Stimulated activated naive CD8-positive, alpha-beta T cell treated with anti-CD3 and anti-CD28 coated beads, Interleukin-15, Interleukin-2, amounts not matched to agents 100 ng/mL and 50 ng/mL, for 24 hours (primary cell): Measurements from ENCODE around the gene WDR7.

ENCODE experiments used
- H3K27ac Mint-ChIP-seq: one replicate; pipeline ENCODE4 v1.8.0; 2021; ENCODE audit warnings: mild to moderate bottlenecking, mixed read lengths
- H3K27me3 Mint-ChIP-seq: one replicate; pipeline ENCODE4 v1.8.0; 2021; ENCODE audit warnings: mixed read lengths
- H3K36me3 Mint-ChIP-seq: one replicate; pipeline ENCODE4 v1.8.0; 2021; ENCODE audit warnings: low read depth, mixed read lengths
- H3K4me1 Mint-ChIP-seq: one replicate; pipeline ENCODE4 v1.8.0; 2021; ENCODE audit warnings: low read depth, mixed read lengths
- H3K4me3 Mint-ChIP-seq: one replicate; pipeline ENCODE4 v1.8.0; 2021; ENCODE audit warnings: mild to moderate bottlenecking, mixed read lengths
- H3K9me3 Mint-ChIP-seq: one replicate; pipeline ENCODE4 v1.8.0; 2021; ENCODE audit warnings: mixed read lengths

The WDR7 gene

DNA sequence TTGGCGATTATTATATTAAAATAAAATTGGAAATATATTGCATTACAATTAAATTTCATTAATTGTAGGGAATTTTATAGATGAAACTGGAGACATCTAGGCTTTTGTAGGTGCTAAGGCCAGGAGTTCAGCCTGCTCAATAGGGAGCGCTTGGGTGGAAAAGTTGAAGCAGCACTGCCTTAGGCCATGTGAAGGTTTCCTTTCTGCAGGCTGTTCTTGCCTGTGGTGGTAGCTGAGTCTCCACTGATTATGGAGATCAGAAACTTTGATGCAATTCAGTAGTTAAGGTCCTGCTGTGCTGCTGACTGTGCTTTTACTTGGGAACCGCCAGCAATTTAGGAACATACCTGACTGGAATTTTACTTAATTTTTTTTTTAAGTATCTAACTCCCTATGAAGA lies 315.9 kb downstream of the WDR7 start:
- no peak overlapping the region for H3K27ac Mint-ChIP-seq
- H3K36me3 Mint-ChIP-seq, result peaks cover 42% of the 10 kb centered on the region
- no peaks in the 10 kb centered on the region for H3K4me1 Mint-ChIP-seq

DNA sequence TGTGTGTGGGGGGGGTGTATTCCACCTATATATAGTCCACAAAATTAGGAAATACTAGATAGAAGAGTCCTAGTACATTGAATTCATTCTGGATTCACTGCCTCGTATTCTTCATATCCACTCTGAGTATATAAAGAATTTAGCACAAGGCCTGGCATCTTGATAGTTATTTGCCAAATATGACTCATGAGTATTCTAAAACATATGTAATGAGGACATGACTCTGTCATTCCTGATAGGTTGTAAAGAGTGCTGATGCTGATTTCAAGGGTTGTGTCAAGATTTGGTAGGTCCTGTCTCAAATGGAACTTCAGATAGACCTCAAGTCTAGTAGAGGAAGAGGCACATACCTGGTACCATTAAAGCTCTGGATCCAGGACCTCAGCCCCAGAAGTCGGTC lies 322.3 kb downstream of the WDR7 start:
- Mint-ChIP-seq H3K36me3 (peaks cover 32% of the 10 kb centered on the region), H3K4me1 (no peaks in the 10 kb centered on the region), H3K27ac (no peak overlapping the region), H3K27me3 (no peaks in the 10 kb centered on the region), H3K9me3 (no peaks in the 10 kb centered on the region), H3K4me3 (no peak overlapping the region)

More for the DNA sequence above, 315.9 kb downstream of the WDR7 start:
- Mint-ChIP-seq H3K9me3 (no peaks in the 10 kb centered on the region), H3K4me3 (no peak overlapping the region), H3K27me3 (no peaks in the 10 kb centered on the region)

DNA sequence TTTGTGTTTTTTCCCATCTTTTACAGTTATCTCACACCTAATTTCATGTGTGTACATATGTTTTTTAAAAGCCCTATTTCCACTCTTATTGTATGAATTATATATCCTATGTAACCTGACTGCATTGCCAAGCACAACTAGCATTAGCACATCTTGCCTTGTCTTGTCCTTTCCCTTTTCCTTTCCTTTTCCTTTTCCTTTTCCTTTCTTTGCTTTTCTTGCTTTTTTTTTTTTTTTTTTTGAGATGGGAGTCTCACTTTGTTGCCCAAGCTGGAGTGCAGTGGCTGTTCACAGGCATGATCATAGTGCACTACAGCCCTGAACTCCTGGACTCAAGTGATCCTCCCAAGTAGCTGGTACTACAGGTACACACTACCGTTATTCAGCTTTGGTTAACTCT lies 323.0 kb downstream of the WDR7 start:
- H3K36me3 Mint-ChIP-seq, result peaks cover 26% of the 10 kb centered on the region
- H3K27ac Mint-ChIP-seq, result no peak overlapping the region
- no peaks in the 10 kb centered on the region for H3K4me1 Mint-ChIP-seq
- H3K4me3 Mint-ChIP-seq, result no peak overlapping the region
- no peaks in the 10 kb centered on the region for H3K9me3 Mint-ChIP-seq
- no peaks in the 10 kb centered on the region for H3K27me3 Mint-ChIP-seq

DNA sequence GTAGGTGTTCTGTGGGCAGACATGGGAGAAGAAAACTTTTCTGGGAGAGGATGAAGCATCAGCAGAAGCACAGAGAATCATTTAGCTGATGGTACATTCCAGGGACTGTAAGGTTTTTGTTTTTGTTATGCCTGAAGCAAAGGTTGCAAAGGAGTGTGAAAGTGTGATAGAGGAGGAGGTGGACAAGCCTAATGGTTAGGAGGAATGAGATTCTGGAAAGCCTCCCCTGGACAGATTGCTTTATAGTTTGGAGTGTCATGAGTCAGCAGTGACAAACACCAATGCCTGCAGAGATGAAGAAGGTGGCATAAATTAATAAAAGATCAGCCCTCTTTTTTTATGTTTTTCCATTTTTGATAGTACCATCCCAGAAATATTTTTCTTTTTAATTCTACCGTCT lies 324.1 kb downstream of the WDR7 start:
- H3K4me3 Mint-ChIP-seq, result no peak overlapping the region
- H3K27me3 Mint-ChIP-seq, result no peaks in the 10 kb centered on the region
- H3K9me3 Mint-ChIP-seq, result no peaks in the 10 kb centered on the region
- no peaks in the 10 kb centered on the region for H3K4me1 Mint-ChIP-seq
- H3K36me3 Mint-ChIP-seq, result peaks cover 26% of the 10 kb centered on the region
- no peak overlapping the region for H3K27ac Mint-ChIP-seq

DNA sequence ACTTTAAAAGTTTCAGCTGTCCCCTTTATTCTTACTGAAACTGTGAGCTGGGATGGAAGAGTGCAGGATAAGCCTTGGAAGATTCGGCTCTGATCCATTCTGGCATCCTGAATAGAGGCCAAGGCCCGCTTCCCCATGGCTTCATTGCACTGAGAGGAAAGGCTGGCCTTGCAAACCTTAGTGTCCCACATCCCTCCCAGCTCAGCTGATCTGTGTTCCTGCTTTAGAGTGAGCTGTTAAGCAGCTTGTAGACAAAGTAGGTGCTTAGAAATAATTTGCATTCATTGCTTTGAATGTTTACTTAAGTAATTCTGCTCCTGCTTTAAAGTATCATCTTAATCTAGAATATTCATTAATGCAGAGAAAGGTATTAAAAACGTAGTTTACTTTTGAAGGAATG lies 326.1 kb downstream of the WDR7 start:
- Mint-ChIP-seq H3K36me3 (peaks cover 19% of the 10 kb centered on the region), H3K9me3 (no peaks in the 10 kb centered on the region), H3K27me3 (no peaks in the 10 kb centered on the region), H3K4me3 (no peak overlapping the region), H3K4me1 (no peaks in the 10 kb centered on the region), H3K27ac (no peak overlapping the region)

DNA sequence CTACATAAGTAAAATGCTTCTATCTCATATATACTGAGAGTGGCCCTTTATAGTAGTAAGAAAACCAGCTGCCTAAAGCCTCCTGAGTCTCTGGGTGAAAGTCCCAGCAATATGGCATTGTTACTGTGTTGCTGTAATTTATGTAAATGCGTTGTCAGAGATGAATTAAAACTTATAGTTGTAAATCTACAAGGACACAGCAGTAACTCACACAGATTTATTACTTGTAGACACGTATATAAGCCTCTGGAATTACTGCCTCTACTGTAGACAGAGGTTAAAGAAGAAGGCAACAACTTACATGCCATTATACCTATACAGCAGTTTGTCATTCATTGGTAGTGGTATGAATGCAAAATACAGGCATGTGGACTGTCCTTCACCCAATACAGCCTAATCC lies 326.6 kb downstream of the WDR7 start:
- Mint-ChIP-seq H3K27ac (no peak overlapping the region), H3K4me1 (no peaks in the 10 kb centered on the region), H3K36me3 (peaks cover 17% of the 10 kb centered on the region), H3K4me3 (no peak overlapping the region), H3K9me3 (no peaks in the 10 kb centered on the region), H3K27me3 (no peaks in the 10 kb centered on the region)

DNA sequence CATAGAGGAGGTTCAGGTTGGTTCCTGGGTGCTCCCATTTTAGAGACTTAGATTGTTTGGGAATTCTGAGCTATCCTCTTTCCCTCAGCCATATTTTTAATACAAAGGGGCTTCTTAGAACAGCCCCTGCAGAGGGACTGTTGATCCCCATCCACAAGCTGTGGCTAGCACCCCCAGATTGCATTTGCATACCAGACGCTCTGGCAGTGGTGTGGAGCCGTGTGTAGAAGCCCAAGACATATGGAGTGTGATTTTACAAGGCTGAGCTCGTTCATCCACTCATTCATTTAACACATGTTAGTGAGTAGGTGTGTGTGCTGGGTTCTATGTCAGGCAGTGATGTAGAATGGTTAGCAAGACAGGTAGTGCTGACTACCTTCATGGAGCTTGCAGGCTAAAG lies 329.0 kb downstream of the WDR7 start:
- Mint-ChIP-seq H3K9me3 (no peaks in the 10 kb centered on the region), H3K4me3 (no peak overlapping the region), H3K4me1 (no peaks in the 10 kb centered on the region), H3K27ac (no peak overlapping the region), H3K36me3 (peaks cover 12% of the 10 kb centered on the region), H3K27me3 (no peaks in the 10 kb centered on the region)

DNA sequence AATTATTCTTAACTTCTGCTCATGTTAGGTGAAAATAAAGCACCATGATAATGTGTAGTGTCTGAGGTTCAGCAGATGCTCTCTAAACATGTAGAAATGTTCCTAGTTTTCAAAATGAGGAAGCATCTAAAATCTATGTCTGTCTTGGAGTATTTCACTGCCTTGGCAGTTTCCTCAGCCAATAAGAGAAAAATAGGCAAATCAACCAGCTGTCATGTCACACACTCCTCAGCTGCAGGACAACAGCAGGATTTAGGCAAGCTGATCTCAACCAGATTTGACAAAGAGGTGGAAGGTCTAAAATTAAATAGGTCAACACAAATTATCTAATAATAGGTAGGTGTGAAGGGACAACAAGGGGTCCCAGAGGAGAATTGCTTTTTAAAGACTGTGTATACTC lies 331.6 kb downstream of the WDR7 start:
- no peak overlapping the region for H3K4me3 Mint-ChIP-seq
- H3K4me1 Mint-ChIP-seq, result no peaks in the 10 kb centered on the region
- no peak overlapping the region for H3K27ac Mint-ChIP-seq
- H3K36me3 Mint-ChIP-seq, result peaks cover 12% of the 10 kb centered on the region
- no peaks in the 10 kb centered on the region for H3K27me3 Mint-ChIP-seq
- H3K9me3 Mint-ChIP-seq, result no peaks in the 10 kb centered on the region

DNA sequence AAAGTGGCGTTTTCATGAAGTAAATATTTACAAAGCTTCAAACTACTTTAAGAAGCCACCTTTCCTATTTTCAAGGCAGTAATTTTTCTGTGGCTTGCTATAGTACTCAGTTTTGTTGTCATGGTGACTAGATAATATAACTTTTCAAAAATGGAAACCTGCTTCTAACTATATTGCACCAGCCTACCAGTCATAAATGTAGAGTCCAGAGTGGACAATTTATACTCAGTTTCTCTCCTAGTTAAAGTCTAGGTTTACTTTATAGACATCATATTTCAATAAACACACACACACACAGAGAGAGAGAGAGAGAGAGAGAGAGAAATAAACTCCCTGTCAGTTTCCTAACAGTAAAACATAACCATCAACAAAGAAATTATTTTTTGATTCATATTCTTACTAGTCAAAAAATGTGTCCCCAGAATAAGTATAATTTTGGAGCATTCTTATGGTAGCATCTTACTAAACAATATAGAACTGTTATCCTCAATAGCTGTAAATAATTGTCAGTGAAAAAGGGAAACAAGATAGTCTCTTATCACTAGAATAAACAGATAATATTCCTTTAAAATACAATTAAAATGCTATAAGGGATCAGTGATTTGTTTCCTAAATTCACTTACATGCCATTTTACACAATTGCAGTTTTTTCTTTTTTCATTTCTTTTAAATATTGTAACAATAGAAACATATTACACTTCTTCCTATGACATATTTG lies 332.3 kb downstream of the WDR7 start:
- Mint-ChIP-seq H3K4me1 (no peaks in the 10 kb centered on the region), H3K9me3 (no peaks in the 10 kb centered on the region)

DNA sequence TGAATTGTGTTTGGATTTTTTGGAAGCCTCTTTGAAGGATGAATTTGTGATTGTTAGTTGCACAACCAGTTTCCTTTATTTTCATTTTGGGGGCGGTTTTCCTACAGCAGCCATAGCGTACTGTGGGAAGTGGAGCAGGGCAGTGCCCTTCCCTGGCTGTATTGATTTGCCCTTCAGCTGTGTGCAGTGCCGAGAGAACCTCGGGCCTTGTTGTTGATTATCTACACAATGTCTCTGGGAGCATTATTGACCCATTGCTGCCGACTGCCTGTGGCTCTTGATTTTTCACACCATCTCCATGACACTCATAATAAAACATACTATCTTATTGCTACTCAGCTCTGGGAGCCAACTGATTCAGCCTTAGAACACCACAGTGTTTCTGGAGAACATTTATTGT lies 333.6 kb downstream of the WDR7 start:
- H3K9me3 Mint-ChIP-seq, result no peaks in the 10 kb centered on the region
- peaks cover 6% of the 10 kb centered on the region for H3K36me3 Mint-ChIP-seq
- no peak overlapping the region for H3K27ac Mint-ChIP-seq
- H3K4me3 Mint-ChIP-seq, result no peak overlapping the region
- H3K27me3 Mint-ChIP-seq, result no peaks in the 10 kb centered on the region
- no peaks in the 10 kb centered on the region for H3K4me1 Mint-ChIP-seq

More for the DNA sequence above, 332.3 kb downstream of the WDR7 start:
- Mint-ChIP-seq H3K4me3 (no peak overlapping the region), H3K27ac (no peak overlapping the region), H3K27me3 (no peaks in the 10 kb centered on the region), H3K36me3 (peaks cover 6% of the 10 kb centered on the region)

DNA sequence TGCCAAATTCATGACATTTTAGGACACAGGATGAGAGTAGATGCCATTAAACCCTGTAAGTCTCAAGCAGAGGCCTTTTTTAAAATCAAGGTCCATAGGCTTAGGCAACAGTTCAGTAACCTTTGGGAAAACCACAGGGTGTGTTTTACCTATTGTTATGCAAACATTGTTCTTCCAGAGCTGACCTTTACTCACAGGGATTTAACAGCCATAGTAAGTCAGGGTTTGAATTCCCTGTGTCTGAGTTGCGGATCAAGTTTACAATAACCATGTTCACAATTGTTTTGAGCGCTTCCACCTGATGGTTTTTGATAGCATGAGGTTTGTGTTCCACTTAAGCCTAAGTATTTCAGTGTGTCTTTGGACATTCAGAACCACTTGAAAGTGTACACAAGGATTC lies 335.7 kb downstream of the WDR7 start:
- no peak overlapping the region for H3K4me3 Mint-ChIP-seq
- no peaks in the 10 kb centered on the region for H3K27me3 Mint-ChIP-seq
- H3K9me3 Mint-ChIP-seq, result peaks cover 4% of the 10 kb centered on the region
- no peak overlapping the region for H3K27ac Mint-ChIP-seq
- H3K4me1 Mint-ChIP-seq, result no peaks in the 10 kb centered on the region
- no peaks in the 10 kb centered on the region for H3K36me3 Mint-ChIP-seq

DNA sequence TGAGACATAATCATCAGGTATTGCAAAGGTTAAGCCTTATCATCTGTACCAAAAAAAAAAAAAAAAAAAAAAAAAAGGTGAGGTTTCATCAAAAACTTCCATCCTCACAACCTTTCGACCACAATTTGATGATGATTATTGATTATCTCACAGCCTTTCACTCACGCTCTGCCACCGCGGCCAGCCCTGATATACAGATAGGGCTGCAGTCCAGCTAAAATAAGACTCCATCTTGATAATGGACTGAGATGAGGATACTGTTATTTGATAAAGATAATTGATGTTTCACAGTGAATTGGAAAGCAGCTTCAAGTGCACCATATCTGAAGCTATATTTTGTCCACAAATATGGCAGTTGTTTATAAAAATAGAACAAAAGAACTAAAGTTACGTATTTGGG lies 336.1 kb downstream of the WDR7 start:
- Mint-ChIP-seq H3K27me3 (no peaks in the 10 kb centered on the region), H3K9me3 (peaks cover 4% of the 10 kb centered on the region)

DNA sequence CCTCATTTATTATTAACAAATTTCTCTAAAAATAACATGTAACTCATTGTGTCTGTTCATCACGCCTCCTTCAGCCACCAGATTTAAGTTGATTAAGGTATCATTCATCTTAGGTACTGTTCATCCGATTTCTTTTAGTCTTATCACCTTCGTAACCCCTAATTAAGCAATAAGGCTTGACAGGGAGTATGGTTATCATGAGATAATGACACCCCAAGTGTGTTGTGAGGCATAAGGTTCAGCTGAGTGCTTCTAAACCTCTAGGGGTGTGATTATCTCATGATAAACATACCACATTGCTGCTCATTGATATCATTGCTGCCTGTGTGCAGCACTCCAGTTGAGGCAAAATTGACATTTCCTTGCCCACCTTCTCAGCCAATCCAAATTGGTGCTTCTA lies 336.9 kb downstream of the WDR7 start:
- peaks cover 4% of the 10 kb centered on the region for H3K9me3 Mint-ChIP-seq
- H3K36me3 Mint-ChIP-seq, result no peaks in the 10 kb centered on the region
- no peaks in the 10 kb centered on the region for H3K27me3 Mint-ChIP-seq
- no peak overlapping the region for H3K27ac Mint-ChIP-seq
- H3K4me3 Mint-ChIP-seq, result no peak overlapping the region
- peaks cover 5% of the 10 kb centered on the region for H3K4me1 Mint-ChIP-seq

More for the DNA sequence above, 336.1 kb downstream of the WDR7 start:
- no peak overlapping the region for H3K27ac Mint-ChIP-seq
- H3K4me3 Mint-ChIP-seq, result no peak overlapping the region
- H3K36me3 Mint-ChIP-seq, result no peaks in the 10 kb centered on the region
- no peaks in the 10 kb centered on the region for H3K4me1 Mint-ChIP-seq

DNA sequence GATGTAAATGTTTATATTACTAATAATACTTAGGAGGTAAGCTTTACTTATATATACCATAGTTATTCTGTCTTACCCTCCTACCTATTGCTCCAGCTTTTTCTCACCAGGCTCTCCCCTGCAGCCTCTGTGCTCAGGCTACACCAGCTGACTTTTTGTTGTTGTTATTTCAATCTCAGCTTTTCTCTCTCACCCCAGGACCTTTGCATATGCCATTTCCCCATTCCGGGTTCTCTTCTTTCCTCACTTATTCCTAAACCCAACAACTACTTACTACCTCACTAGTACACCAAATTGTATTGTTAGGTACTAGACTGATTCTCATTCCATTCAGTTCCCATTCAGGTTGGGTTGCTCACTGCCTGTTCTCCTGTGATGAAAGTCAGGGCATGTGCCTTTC lies 339.5 kb downstream of the WDR7 start:
- H3K4me3 Mint-ChIP-seq, result no peak overlapping the region
- H3K9me3 Mint-ChIP-seq, result peaks cover 4% of the 10 kb centered on the region

DNA sequence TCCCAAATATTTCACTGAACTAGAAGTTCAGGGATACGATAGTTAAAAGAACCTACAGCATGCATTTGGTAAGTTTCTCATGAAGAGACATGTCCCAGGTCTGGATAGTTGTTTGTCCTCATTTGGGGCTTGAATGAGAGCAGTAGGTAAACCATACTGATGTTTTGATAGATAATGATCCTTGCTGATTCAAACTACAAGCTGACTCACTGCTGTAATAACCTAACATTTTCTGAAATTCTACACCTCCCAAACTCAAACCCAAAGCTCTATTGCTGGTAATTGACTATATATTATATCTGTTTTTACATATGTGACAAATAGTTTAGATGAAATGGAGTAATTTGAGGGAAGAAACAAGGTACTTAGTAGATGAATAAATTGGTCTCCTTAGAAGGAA lies 341.6 kb downstream of the WDR7 start:
- peaks cover 2% of the 10 kb centered on the region for H3K36me3 Mint-ChIP-seq
- peaks cover 4% of the 10 kb centered on the region for H3K9me3 Mint-ChIP-seq
- H3K4me1 Mint-ChIP-seq, result peaks cover 5% of the 10 kb centered on the region
- H3K4me3 Mint-ChIP-seq, result no peak overlapping the region
- no peak overlapping the region for H3K27ac Mint-ChIP-seq
- no peaks in the 10 kb centered on the region for H3K27me3 Mint-ChIP-seq

More for the DNA sequence above, 339.5 kb downstream of the WDR7 start:
- Mint-ChIP-seq H3K36me3 (no peaks in the 10 kb centered on the region), H3K27ac (no peak overlapping the region), H3K4me1 (peaks cover 5% of the 10 kb centered on the region), H3K27me3 (no peaks in the 10 kb centered on the region)

DNA sequence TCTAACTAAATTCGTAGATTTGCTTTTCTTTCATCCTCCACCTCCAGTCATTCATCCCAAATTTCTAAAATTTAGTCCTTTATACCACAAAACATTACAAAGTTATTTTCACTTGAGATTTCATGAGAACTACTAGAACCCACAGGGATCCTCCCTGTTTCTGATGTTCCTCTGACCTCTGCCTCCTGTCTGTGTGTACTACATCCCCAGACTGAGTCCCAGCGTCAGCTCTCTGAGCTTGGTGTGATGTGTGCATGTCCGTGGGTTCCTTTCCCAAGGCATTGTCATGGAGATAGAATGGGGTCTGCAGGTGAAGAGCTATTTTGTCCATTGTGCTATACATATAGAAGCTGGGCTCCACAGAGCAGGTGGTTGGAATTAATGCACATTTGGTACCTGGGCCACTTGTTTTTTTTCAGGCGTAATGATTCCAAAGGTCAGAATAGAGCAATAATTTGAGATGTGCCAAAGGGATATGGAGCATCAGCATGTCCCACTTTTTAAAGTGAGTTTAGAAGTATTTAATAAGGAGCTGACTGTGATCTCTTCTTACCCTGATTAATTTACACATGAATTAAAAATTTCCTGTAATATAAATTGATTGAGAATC lies 344.5 kb downstream of the WDR7 start:
- H3K27me3 Mint-ChIP-seq, result no peaks in the 10 kb centered on the region
- no peak overlapping the region for H3K4me3 Mint-ChIP-seq
- peaks cover 5% of the 10 kb centered on the region for H3K4me1 Mint-ChIP-seq
- peaks cover 3% of the 10 kb centered on the region for H3K9me3 Mint-ChIP-seq
- no peak overlapping the region for H3K27ac Mint-ChIP-seq
- peaks cover 6% of the 10 kb centered on the region for H3K36me3 Mint-ChIP-seq
